DMS53 treated with DMSO at 0.1 percent for 48 hours (cell line): ENCODE data around the gene SLC30A2.
"Not testable (repeated sequence)": the region's sequence is repeated elsewhere in the genome, so short reads cannot be mapped to it uniquely, and the experiment has no call there.

Experiments used
- DNase-seq: peaks from one replicate; lab custom pipeline; 2025; ENCODE audit not compliant: unreplicated experiment; lab: John Stamatoyannopoulos, UW

The SLC30A2 gene

GRCh38 chr1:26045722-26046245 lies at the start of gene SLC30A2:
Gene SLC30A2 (minus strand): TSS chr1:26046118. CDS start chr1:26045896, 222 bp downstream.
- no peak for DNase-seq

GRCh38 chr1:26094677-26095383 lies 48.9 kb upstream of the SLC30A2 start:
- DNase-seq = no peak

GRCh38 chr1:26094076-26094669 lies 48.3 kb upstream of the SLC30A2 start:
- no peak for DNase-seq

- DNase-seq = not testable (repeated sequence)
These were observed 47.7 kb upstream of the SLC30A2 start for GRCh38 chr1:26093569-26093968.

GRCh38 chr1:26092422-26092821 lies 46.5 kb upstream of the SLC30A2 start:
- DNase-seq = no peak

GRCh38 chr1:26090893-26091292 lies 45.0 kb upstream of the SLC30A2 start:
- DNase-seq = no peak

- no peak for DNase-seq
These were observed 43.2 kb upstream of the SLC30A2 start for GRCh38 chr1:26089125-26089524.

GRCh38 chr1:26084844-26085243 lies 38.9 kb upstream of the SLC30A2 start:
- no peak for DNase-seq

GRCh38 chr1:26084091-26084561 lies 38.2 kb upstream of the SLC30A2 start:
- DNase-seq = no peak

- DNase-seq = no peak
These were observed 37.3 kb upstream of the SLC30A2 start for GRCh38 chr1:26083208-26083607.

- no peak for DNase-seq
These were observed 36.1 kb upstream of the SLC30A2 start for GRCh38 chr1:26082020-26082350.

- no peak for DNase-seq
These were observed 35.5 kb upstream of the SLC30A2 start for GRCh38 chr1:26081267-26082019.

GRCh38 chr1:26079960-26080814 lies 34.3 kb upstream of the SLC30A2 start:
- no peak for DNase-seq

- DNase-seq = no peak
These were observed 33.3 kb upstream of the SLC30A2 start for GRCh38 chr1:26079178-26079563.

- no peak for DNase-seq
These were observed 32.6 kb upstream of the SLC30A2 start for GRCh38 chr1:26078286-26079177.

GRCh38 chr1:26077524-26077923 lies 31.6 kb upstream of the SLC30A2 start:
- no peak for DNase-seq

GRCh38 chr1:26075421-26076144 lies 29.7 kb upstream of the SLC30A2 start:
- no peak for DNase-seq

- DNase-seq = no peak
These were observed 26.4 kb upstream of the SLC30A2 start for GRCh38 chr1:26072305-26072704.

GRCh38 chr1:26070963-26071342 lies 25.0 kb upstream of the SLC30A2 start:
- DNase-seq = no peak
